Caco-2 (cell line): ENCODE measurements around the gene S100A2. TPM values are rescaled to one million over a fixed set of nuclear protein-coding genes. Genes with fewer than 3 reads are reported as not detected.
A peak's percentile ranks its signal among the peaks of the same experiment; 100 is the strongest.

ENCODE experiments used
- BruUV-seq: library from RNA; stranded (reverse); fragments of 400-500 nt; replicated peaks from 2 replicates; lab custom pipeline; 2021; lab: Mats Ljungman, UMichigan
- CTCF ChIA-PET: fragments of 300-600 bp; sonication (Branson Sonifier 250); formaldehyde crosslinking; loops from one replicate; lab custom pipeline; 2022; ENCODE audit warnings: antibody characterized with exemption; lab: Charles Lee
- POLR2A ChIA-PET: fragments of 300-600 bp; sonication (Branson Sonifier 250); formaldehyde crosslinking; loops from one replicate; lab custom pipeline; 2022; ENCODE audit warnings: antibody characterized with exemption; lab: Charles Lee
- DNase-seq, 2 experiments: peaks; one replicate each; pipeline versions ENCODE4 v3.0.0 to v3.0.0-alpha.2; 2020 to 2022
- H3K27me3 ChIP-seq: replicated peaks from 2 replicates; pipeline ENCODE4 v1.6.0; 2011; ENCODE audit warnings: low read length; ENCODE audit not compliant: control insufficient read depth, insufficient read depth
- H3K36me3 ChIP-seq: 2 replicates; pipeline ENCODE4 v1.5.1; 2011; ENCODE audit warnings: low read length; ENCODE audit not compliant: control insufficient read depth, insufficient read depth
- H3K4me1 ChIP-seq: fragments of 250-450 bp; sonication (Bioruptor Pico); 2 replicates; pipeline ENCODE4 v1.5.1; 2020; ENCODE audit warnings: mild to moderate bottlenecking
- H3K4me3 ChIP-seq: 2 replicates; pipeline ENCODE4 v1.5.1; 2011; ENCODE audit warnings: low read depth, mild to moderate bottlenecking, control low read depth, low read length
- H3K9me3 ChIP-seq: fragments of 250-450 bp; sonication (Bioruptor Pico); 2 replicates; pipeline ENCODE4 v1.5.1; 2020; ENCODE audit warnings: mild to moderate bottlenecking, moderate library complexity
- H3K27ac Mint-ChIP-seq: one replicate; pipeline ENCODE4 v1.8.0; 2022; ENCODE audit warnings: mixed read lengths; ENCODE audit not compliant: unreplicated experiment
- H3K27me3 Mint-ChIP-seq: one replicate; pipeline ENCODE4 v1.8.0; 2022; ENCODE audit warnings: mixed read lengths; ENCODE audit not compliant: insufficient read depth, unreplicated experiment
- H3K36me3 Mint-ChIP-seq: one replicate; pipeline ENCODE4 v1.8.0; 2022; ENCODE audit warnings: mild to moderate bottlenecking, mixed read lengths; ENCODE audit not compliant: insufficient read depth, unreplicated experiment
- H3K4me1 Mint-ChIP-seq: one replicate; pipeline ENCODE4 v1.8.0; 2022; ENCODE audit warnings: low read depth, mixed read lengths; ENCODE audit not compliant: unreplicated experiment
- H3K4me3 Mint-ChIP-seq: one replicate; pipeline ENCODE4 v1.8.0; 2022; ENCODE audit warnings: mild to moderate bottlenecking, moderate library complexity, mixed read lengths; ENCODE audit not compliant: unreplicated experiment
- H3K9me3 Mint-ChIP-seq: one replicate; pipeline ENCODE4 v1.8.0; 2022; ENCODE audit warnings: mixed read lengths; ENCODE audit not compliant: unreplicated experiment
- CTCF ChIP-seq, 2 experiments: fragments of 200-600 bp in 1 of 2; IDR thresholded peaks; 1 replicate in 1 of 2; 2 replicates in 1 of 2; pipeline versions ENCODE4 v1.5.1 to v1.8.0; 2011 to 2022; ENCODE audit warnings: antibody characterized with exemption in 1 of 2, control low read depth in 1 of 2, inconsistent platforms in 1 of 2, low read depth in 1 of 2, low read length in 1 of 2, mild to moderate bottlenecking in 1 of 2, moderate library complexity in 1 of 2; ENCODE audit not compliant: insufficient read depth in 1 of 2, severe bottlenecking in 1 of 2, unreplicated experiment in 1 of 2
- intact Hi-C: fragments of 100-400 bp; cut with micrococcal nuclease; formaldehyde crosslinking; loops from one replicate; pipeline ENCODE4 v1.10.0; 2022; ENCODE audit not compliant: unreplicated experiment
- total RNA-seq: library from RNA; stranded (reverse); gene quantifications from 2 replicates; pipeline ENCODE4 v1.2.3, GENCODE V29; 2022

The S100A2 gene
- total RNA-seq, 1 experiment from 2014 or later: 2.4 TPM

DNA sequence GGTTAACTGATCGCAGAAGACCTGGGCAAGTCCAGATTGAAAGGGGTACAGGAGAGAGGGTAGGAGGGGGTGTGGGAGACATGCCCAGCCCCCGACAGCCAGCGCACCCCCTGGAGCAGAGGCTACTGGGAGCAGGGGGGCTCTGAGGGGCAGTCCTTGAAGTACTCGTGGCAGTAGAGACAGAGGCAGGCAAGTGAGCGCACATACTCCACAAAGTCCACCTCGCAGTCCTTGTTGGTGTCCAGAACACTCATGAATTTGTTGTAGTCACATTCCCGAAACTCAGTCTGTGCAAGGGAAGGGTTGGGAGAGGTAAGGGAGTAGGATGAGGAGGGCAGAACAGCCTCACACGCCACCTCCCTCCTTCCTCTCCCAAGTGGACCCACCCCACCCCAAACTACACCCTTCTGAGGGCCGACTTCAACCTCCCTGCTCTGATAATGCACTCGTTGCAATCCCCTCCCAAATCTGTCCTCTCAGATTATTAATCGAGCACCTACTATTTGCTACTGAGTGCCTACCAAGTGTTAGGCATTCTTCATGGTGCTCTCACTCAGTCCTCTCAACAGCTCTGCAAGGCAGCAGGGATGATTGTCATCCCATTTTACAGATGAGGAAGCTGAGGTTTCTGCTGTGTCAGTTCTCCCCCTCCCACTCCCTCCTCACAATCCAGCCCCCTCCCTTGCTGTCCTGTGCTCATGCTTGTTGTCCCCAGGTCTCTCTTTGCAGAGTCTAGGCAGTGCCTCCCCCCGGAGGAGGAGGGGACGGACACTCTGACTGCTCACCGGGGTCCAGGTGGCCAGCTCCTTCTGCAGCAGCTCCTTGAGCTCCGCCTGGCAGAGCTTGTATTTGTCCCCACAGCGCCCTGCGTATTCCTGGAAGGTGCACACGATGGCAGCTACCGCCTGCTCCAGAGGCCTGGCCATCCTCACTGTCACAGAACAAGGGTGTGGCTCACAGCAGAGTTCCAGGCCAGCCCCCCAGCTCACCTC is 17.8 kb downstream of the S100A2 start:
- ChIA-PET POLR2A (interaction anchor here (0.8 to 0.9 kb wide), 2 partner anchors 28 to 68 kb away, joined by 3 read pairs; partner anchors contain the start of gene S100A14), CTCF (interaction anchor here (1.2 kb wide), 1 partner anchor 27 kb away, joined by 3 read pairs; no protein-coding TSS in a partner anchor)
- no peak overlapping the region for H3K4me3 Mint-ChIP-seq
- H3K4me3 ChIP-seq: no peak overlapping the region
- DNase-seq: no peak
- no TSS peak for BruUV-seq
- TF ChIP-seq CTCF (IDR thresholded peaks at IDR 0.05; ENCODE audit: insufficient read depth in 1 of 2, low read depth in 1 of 2, low read length in 1 of 2, severe bottlenecking in 1 of 2, unreplicated experiment in 1 of 2): no peak
- H3K27me3 Mint-ChIP-seq: no peaks in the 10 kb centered on the region
- intact Hi-C loops: no loop called here
- H3K27ac Mint-ChIP-seq: peak overlapping the region; percentile 95
- H3K27me3 ChIP-seq: no peaks in the 10 kb centered on the region
- H3K4me1 Mint-ChIP-seq: peaks cover 61% of the 10 kb centered on the region
- H3K36me3 Mint-ChIP-seq: peaks cover 7% of the 10 kb centered on the region
- H3K4me1 ChIP-seq: peaks cover 66% of the 10 kb centered on the region
- H3K9me3 ChIP-seq: no peaks in the 10 kb centered on the region
- no peaks in the 10 kb centered on the region for H3K9me3 Mint-ChIP-seq
- H3K36me3 ChIP-seq: no peaks in the 10 kb centered on the region

GRCh38 chr1:153546796-153547559 is 18.7 kb downstream of the S100A2 start:
- no peak for DNase-seq
- Histone ChIP-seq H3K4me3 (no peak overlapping the region), H3K27me3 (no peaks in the 10 kb centered on the region), H3K9me3 (no peaks in the 10 kb centered on the region), H3K36me3 (no peaks in the 10 kb centered on the region), H3K4me1 (peaks cover 66% of the 10 kb centered on the region)
- no peak overlapping the region for H3K4me3 Mint-ChIP-seq
- intact Hi-C loops: no loop called here
- H3K9me3 Mint-ChIP-seq: no peaks in the 10 kb centered on the region
- no TSS peak for BruUV-seq
- POLR2A ChIA-PET: no interaction called here
- peaks cover 11% of the 10 kb centered on the region for H3K36me3 Mint-ChIP-seq
- H3K4me1 Mint-ChIP-seq: peaks cover 58% of the 10 kb centered on the region
- H3K27me3 Mint-ChIP-seq: no peaks in the 10 kb centered on the region
- H3K27ac Mint-ChIP-seq: peak overlapping the region; percentile 95
- CTCF ChIA-PET: interaction anchor here (0.6 to 3.3 kb wide), 2 partner anchors 14 to 235 kb away, joined by 3 to 16 read pairs; no protein-coding TSS in a partner anchor
- no peak for TF ChIP-seq CTCF (IDR thresholded peaks at IDR 0.05; ENCODE audit: insufficient read depth in 1 of 2, low read depth in 1 of 2, low read length in 1 of 2, severe bottlenecking in 1 of 2, unreplicated experiment in 1 of 2)

GRCh38 chr1:153546371-153546770 is 19.3 kb downstream of the S100A2 start:
- Histone ChIP-seq H3K9me3 (no peaks in the 10 kb centered on the region), H3K4me3 (no peak overlapping the region), H3K4me1 (peaks cover 66% of the 10 kb centered on the region), H3K36me3 (no peaks in the 10 kb centered on the region), H3K27me3 (no peaks in the 10 kb centered on the region)
- no peak for DNase-seq
- H3K9me3 Mint-ChIP-seq: no peaks in the 10 kb centered on the region
- ChIA-PET CTCF (interaction anchor here (3.3 kb wide), 1 partner anchor 14 kb away, joined by 16 read pairs; no protein-coding TSS in a partner anchor), POLR2A (no interaction called here)
- H3K36me3 Mint-ChIP-seq: peaks cover 11% of the 10 kb centered on the region
- H3K27me3 Mint-ChIP-seq: no peaks in the 10 kb centered on the region
- peak overlapping the region; percentile 95 for H3K27ac Mint-ChIP-seq
- no peak overlapping the region for H3K4me3 Mint-ChIP-seq
- H3K4me1 Mint-ChIP-seq: peaks cover 59% of the 10 kb centered on the region
- BruUV-seq: no TSS peak
- intact Hi-C loops: no loop called here
- TF ChIP-seq CTCF (IDR thresholded peaks at IDR 0.05; ENCODE audit: insufficient read depth in 1 of 2, low read depth in 1 of 2, low read length in 1 of 2, severe bottlenecking in 1 of 2, unreplicated experiment in 1 of 2): no peak
